HepG2 (cell line): ENCODE data around the gene MBD4. TPM values are rescaled to one million over a fixed set of nuclear protein-coding genes. Genes with fewer than 3 reads are reported as not detected.

Experiments used
- ATAC-seq: fragments of 200-7000 bp; cut with Tn5 transposase; 3 replicates; pipeline ENCODE4 v1.9.1; 2020; ENCODE audit warnings: mild to moderate bottlenecking, moderate library complexity
- BruUV-seq: library from RNA; stranded (reverse); fragments of 400-500 nt; replicated peaks from 2 replicates; lab custom pipeline; 2021; lab: Mats Ljungman, UMichigan
- CTCF ChIA-PET: fragments of 300-600 bp; formaldehyde crosslinking; extraction: SDS; loops from one replicate; lab custom pipeline; 2021; ENCODE audit warnings: low total read pairs, inconsistent platforms, low intra/inter-chr PET ratio; lab: Yijun Ruan, JAX
- POLR2A ChIA-PET: fragments of 350-600 bp; sonication (Branson Sonifier 250); formaldehyde crosslinking; loops from one replicate; lab custom pipeline; 2020; ENCODE audit warnings: antibody characterized with exemption, inconsistent platforms; lab: Yijun Ruan, JAX
- DNase-seq: peaks from one replicate; pipeline ENCODE4 v3.0.0-alpha.2; 2015; ENCODE audit warnings: low spot score
- FAIRE-seq: peaks from 3 replicates; lab custom pipeline; 2011; peaks lifted over from hg19 to GRCh38; lab: Jason Lieb, UNC
- H2AFZ ChIP-seq: one replicate; pipeline ENCODE4 v1.6.1; 2011; ENCODE audit warnings: low read length, inconsistent platforms
- H3K27ac ChIP-seq: fragments of 300-600 bp; 3 replicates; pipeline ENCODE4 v1.8.0; 2011; ENCODE audit warnings: mixed run types, mild to moderate bottlenecking, mixed read lengths, low read length, inconsistent platforms; ENCODE audit not compliant: insufficient read depth; ENCODE audit errors: extremely low read length
- H3K27me3 ChIP-seq, 2 experiments: fragments of 200-600 bp in 1 of 2; 2 replicates in 1 of 2; 3 replicates in 1 of 2; pipeline versions ENCODE4 v1.6.0 to v1.8.0; 2011; ENCODE audit warnings: low read length in 2 of 2, mild to moderate bottlenecking in 2 of 2, moderate library complexity in 2 of 2, inconsistent platforms in 1 of 2; ENCODE audit not compliant: insufficient read depth in 2 of 2, control insufficient read depth in 1 of 2
- H3K36me3 ChIP-seq, 2 experiments: fragments of 200-600 bp in 1 of 2; replicated peaks in 1 of 2; 2 replicates in 1 of 2; 3 replicates in 1 of 2; pipeline versions ENCODE4 v1.5.1 to v1.8.0; 2011; ENCODE audit warnings: low read length in 2 of 2, inconsistent platforms in 1 of 2; ENCODE audit not compliant: insufficient read depth in 2 of 2, control insufficient read depth in 1 of 2
- H3K4me1 ChIP-seq: 2 replicates; pipeline ENCODE4 v1.5.1; 2012; ENCODE audit warnings: low read length, inconsistent platforms; ENCODE audit not compliant: insufficient read depth
- H3K4me2 ChIP-seq: 2 replicates; pipeline ENCODE4 v1.6.0; 2011; ENCODE audit warnings: low read depth, low read length, inconsistent platforms
- H3K4me3 ChIP-seq, 3 experiments: fragments of 200-600 bp in 1 of 3; sonication (generic), shearing (Covaris generic) in 1 of 3; replicated peaks in 1 of 3; 2 replicates each; pipeline ENCODE4 v1.5.1; 2011 to 2016; ENCODE audit warnings: low read length in 3 of 3, inconsistent platforms in 2 of 3, low read depth in 2 of 3, mild to moderate bottlenecking in 2 of 3, control low read depth in 1 of 3, mixed read lengths in 1 of 3; ENCODE audit not compliant: insufficient read depth in 1 of 3
- H3K79me2 ChIP-seq: one replicate; pipeline ENCODE4 v1.6.1; 2011; ENCODE audit warnings: low read length, inconsistent platforms; ENCODE audit not compliant: insufficient read depth
- H3K9ac ChIP-seq: 2 replicates; pipeline ENCODE4 v1.6.0; 2011; ENCODE audit warnings: mild to moderate bottlenecking, low read depth, low read length, inconsistent platforms; ENCODE audit not compliant: insufficient read depth
- H3K9me3 ChIP-seq: 2 replicates; pipeline ENCODE4 v1.5.1; 2012; ENCODE audit warnings: mild to moderate bottlenecking, low read length
- H4K20me1 ChIP-seq: 2 replicates; pipeline ENCODE4 v1.6.0; 2011; ENCODE audit warnings: inconsistent platforms, mild to moderate bottlenecking, low read length, moderate library complexity; ENCODE audit not compliant: insufficient read depth
- EEA1 ChIP-seq: sonication (generic); formaldehyde crosslinking; IDR thresholded peaks from 2 replicates; pipeline ENCODE4 v1.5.1; 2020; ENCODE audit warnings: mild to moderate bottlenecking, missing genetic modification reagents, borderline replicate concordance
- FOXO1 ChIP-seq: sonication (generic); formaldehyde crosslinking; IDR thresholded peaks from 2 replicates; pipeline ENCODE4 v1.4.0; 2020; ENCODE audit warnings: missing genetic modification reagents
- KMT2A ChIP-seq: sonication (generic); formaldehyde crosslinking; IDR thresholded peaks from 2 replicates; pipeline ENCODE4 v1.4.0; 2020; ENCODE audit warnings: missing genetic modification reagents
- MAFG ChIP-seq: sonication (generic); formaldehyde crosslinking; IDR thresholded peaks from 2 replicates; pipeline ENCODE4 v1.5.1; 2020; ENCODE audit warnings: mild to moderate bottlenecking, missing genetic modification reagents
- NFE2L2 ChIP-seq: fragments of 150-350 bp; IDR thresholded peaks from 2 replicates; pipeline ENCODE4 v1.6.1; 2014; ENCODE audit warnings: low read length
- TCF12 ChIP-seq, 2 experiments: fragments of 450-650 bp in 1 of 2; sonication (generic) in 1 of 2; formaldehyde crosslinking in 1 of 2; IDR thresholded peaks; 2 replicates each; pipeline versions ENCODE4 v1.6.1 to v1.8.0; 2017 to 2022; ENCODE audit warnings: antibody characterized with exemption in 1 of 2, mild to moderate bottlenecking in 1 of 2, missing genetic modification reagents in 1 of 2, moderate library complexity in 1 of 2
- ZEB1 ChIP-seq: IDR thresholded peaks from 2 replicates; pipeline ENCODE4 v1.6.1; 2012; ENCODE audit warnings: mild to moderate bottlenecking, low read depth, inconsistent platforms; ENCODE audit not compliant: insufficient replicate concordance
- ZFAT ChIP-seq: sonication (generic); formaldehyde crosslinking; conservative IDR thresholded peaks from 2 replicates; pipeline ENCODE4 v1.8.1; 2023; ENCODE audit warnings: missing genetic modification reagents, inconsistent platforms
- ZNF343 ChIP-seq: sonication (generic); formaldehyde crosslinking; IDR thresholded peaks from 2 replicates; pipeline ENCODE4 v1.4.0; 2020; ENCODE audit warnings: mild to moderate bottlenecking, missing genetic modification reagents
- ZNF503 ChIP-seq: sonication (generic); formaldehyde crosslinking; IDR thresholded peaks from 2 replicates; pipeline ENCODE4 v1.4.0; 2020; ENCODE audit warnings: missing genetic modification reagents
- WGBS: methylation state at CpG from one replicate; pipeline ENCODE4 v1.1.6; 2017; ENCODE audit warnings: low lambda C conversion rate; 5-methylcytosine and 5-hydroxymethylcytosine counted together
- in situ Hi-C: cut with HindIII; loops from 2 replicates; pipeline ENCODE4 v1.10.0; 2017; ENCODE audit warnings: low pct_unique_long_range_greater_than_20kb; ENCODE audit not compliant: extremely low pct_ligation_motif_present
- intact Hi-C: fragments of 100-400 bp; cut with micrococcal nuclease; formaldehyde crosslinking; loops from one replicate; pipeline ENCODE4 v1.10.0; 2022; ENCODE audit not compliant: unreplicated experiment
- polyA plus RNA-seq, 8 experiments: library from polyadenylated mRNA; depleted of rRNA in 3 of 8; stranded (reverse) in 7 of 8; unstranded in 1 of 8; fragments of >200 nt; fragmentation: Illumina TruSeq in 4 of 8; extraction: Trizol in 4 of 8; gene quantifications; 2 replicates each; pipeline versions ENCODE4 v1.2.1 to v1.2.3, GENCODE V29; 2011 to 2016; ENCODE audit warnings: low read depth in 4 of 8, missing spikeins in 1 of 8, mixed read lengths in 1 of 8; ENCODE audit not compliant: insufficient read depth in 1 of 8
- total RNA-seq, 5 experiments: library from RNA; depleted of rRNA; stranded (reverse); fragments of >200 nt; fragmentation: Illumina TruSeq; extraction: Trizol; gene quantifications; 2 replicates each; pipeline ENCODE4 v1.2.3, GENCODE V29; 2016; ENCODE audit warnings: low read depth in 1 of 5
- TF ChIP-seq, protein P1 (sequence below), 2 experiments: sonication (generic) in 1 of 2; formaldehyde crosslinking in 1 of 2; IDR thresholded peaks; 2 replicates each; pipeline versions ENCODE4 v1.5.1 to v1.6.1; 2011 to 2020; ENCODE audit warnings: borderline replicate concordance in 1 of 2, low read depth in 1 of 2, low read length in 1 of 2, mild to moderate bottlenecking in 1 of 2, missing genetic modification reagents in 1 of 2, moderate library complexity in 1 of 2
- TF ChIP-seq, protein P2 (sequence below): sonication (generic); formaldehyde crosslinking; IDR thresholded peaks from 2 replicates; pipeline ENCODE4 v1.5.0; 2020; ENCODE audit warnings: mild to moderate bottlenecking, low read depth, missing genetic modification reagents, borderline replicate concordance
- TF ChIP-seq, protein P3 (sequence below): sonication (generic); formaldehyde crosslinking; IDR thresholded peaks from 2 replicates; pipeline ENCODE4 v1.9.0; 2022; ENCODE audit warnings: low read depth, missing genetic modification reagents

The MBD4 gene
- total and polyA plus RNA-seq, 2 of the 13 experiments (the other 11 are each of a cell fraction or from before 2014, with no cell fraction given) = 14.9 to 25.3 TPM

DNA sequence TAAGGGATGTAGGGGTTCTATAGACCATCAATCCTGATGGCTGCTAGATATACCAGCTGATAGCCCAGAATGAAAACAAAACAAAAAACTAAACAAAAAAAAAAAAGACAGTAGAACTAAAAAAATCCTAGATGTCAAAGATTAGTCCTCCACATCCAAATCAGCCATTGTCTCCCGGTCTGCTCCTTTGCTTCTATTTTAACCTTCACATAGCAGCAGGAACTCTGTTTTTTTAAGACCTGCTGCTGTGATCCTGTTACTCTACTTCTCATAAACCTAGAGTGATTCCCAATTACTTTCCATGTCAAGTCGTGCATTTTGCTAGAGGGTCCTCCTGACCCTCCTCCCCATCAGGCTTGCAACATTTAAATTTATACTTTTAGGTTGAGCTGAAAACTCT, 2.7 kb upstream of the MBD4 start:
- Histone ChIP-seq H2AFZ (no peak overlapping the region), H3K36me3 (peaks cover 2 to 3% of the 10 kb centered on the region in 2 experiments; a peak in 2 of 5 replicates), H3K27me3 (no peaks in the 10 kb centered on the region; a peak in 1 of 5 replicates), H3K4me1 (peaks cover 44% of the 10 kb centered on the region), H3K27ac (no peak overlapping the region), H3K9ac (no peak overlapping the region), H3K9me3 (no peaks in the 10 kb centered on the region), H3K79me2 (peaks cover 23% of the 10 kb centered on the region), H3K4me2 (no peak overlapping the region), H3K4me3 (no peak overlapping the region), H4K20me1 (no peaks in the 10 kb centered on the region)
- in situ Hi-C loops = no loop called here
- ATAC-seq (no peak), FAIRE-seq (no peak), DNase-seq (no peak)
- ChIA-PET CTCF (no interaction called here), POLR2A (no interaction called here)
- intact Hi-C loops = no loop called here
- WGBS = 76% methylated on average over 2 of the region's 2 CpGs
- no TSS peak for BruUV-seq
- TF ChIP-seq ZNF503 (CRISPR knock-in tag) = no peak
- TF ChIP-seq, protein P1, sequence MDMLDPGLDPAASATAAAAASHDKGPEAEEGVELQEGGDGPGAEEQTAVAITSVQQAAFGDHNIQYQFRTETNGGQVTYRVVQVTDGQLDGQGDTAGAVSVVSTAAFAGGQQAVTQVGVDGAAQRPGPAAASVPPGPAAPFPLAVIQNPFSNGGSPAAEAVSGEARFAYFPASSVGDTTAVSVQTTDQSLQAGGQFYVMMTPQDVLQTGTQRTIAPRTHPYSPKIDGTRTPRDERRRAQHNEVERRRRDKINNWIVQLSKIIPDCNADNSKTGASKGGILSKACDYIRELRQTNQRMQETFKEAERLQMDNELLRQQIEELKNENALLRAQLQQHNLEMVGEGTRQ (IDR thresholded peaks at IDR 0.05; ENCODE audit: low read depth, low read length) = no peak
- TF ChIP-seq, protein P1 (CRISPR knock-in tag; IDR thresholded peaks at IDR 0.05; ENCODE audit: borderline replicate concordance) = no peak
- no peak for TF ChIP-seq KMT2A
- no peak for TF ChIP-seq EEA1
- TF ChIP-seq, protein P2, sequence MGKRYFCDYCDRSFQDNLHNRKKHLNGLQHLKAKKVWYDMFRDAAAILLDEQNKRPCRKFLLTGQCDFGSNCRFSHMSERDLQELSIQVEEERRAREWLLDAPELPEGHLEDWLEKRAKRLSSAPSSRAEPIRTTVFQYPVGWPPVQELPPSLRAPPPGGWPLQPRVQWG (CRISPR knock-in tag) = no peak
- TF ChIP-seq ZNF343 (CRISPR knock-in tag) = no peak
- TF ChIP-seq TCF12 (IDR thresholded peaks at IDR 0.05) = no peak
- no peak for TF ChIP-seq TCF12 (CRISPR knock-in tag; IDR thresholded peaks at IDR 0.05)
- TF ChIP-seq, protein P3, sequence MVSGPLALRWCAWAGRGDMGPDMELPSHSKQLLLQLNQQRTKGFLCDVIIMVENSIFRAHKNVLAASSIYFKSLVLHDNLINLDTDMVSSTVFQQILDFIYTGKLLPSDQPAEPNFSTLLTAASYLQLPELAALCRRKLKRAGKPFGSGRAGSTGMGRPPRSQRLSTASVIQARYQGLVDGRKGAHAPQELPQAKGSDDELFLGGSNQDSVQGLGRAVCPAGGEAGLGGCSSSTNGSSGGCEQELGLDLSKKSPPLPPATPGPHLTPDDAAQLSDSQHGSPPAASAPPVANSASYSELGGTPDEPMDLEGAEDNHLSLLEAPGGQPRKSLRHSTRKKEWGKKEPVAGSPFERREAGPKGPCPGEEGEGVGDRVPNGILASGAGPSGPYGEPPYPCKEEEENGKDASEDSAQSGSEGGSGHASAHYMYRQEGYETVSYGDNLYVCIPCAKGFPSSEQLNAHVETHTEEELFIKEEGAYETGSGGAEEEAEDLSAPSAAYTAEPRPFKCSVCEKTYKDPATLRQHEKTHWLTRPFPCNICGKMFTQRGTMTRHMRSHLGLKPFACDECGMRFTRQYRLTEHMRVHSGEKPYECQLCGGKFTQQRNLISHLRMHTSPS = no peak
- no peak for TF ChIP-seq NFE2L2
- no peak for TF ChIP-seq ZFAT (CRISPR knock-in tag)
- TF ChIP-seq MAFG (CRISPR knock-in tag) = no peak
- TF ChIP-seq FOXO1 (CRISPR knock-in tag) = no peak
- no peak for TF ChIP-seq ZEB1
